ENCODE measurements around the gene GON4L. TPM values are rescaled to one million over a fixed set of nuclear protein-coding genes. Genes with fewer than 3 reads are reported as not detected.
"Not testable (repeated sequence)": the region's sequence is repeated elsewhere in the genome, so short reads cannot be mapped to it uniquely, and the experiment has no call there.

The GON4L gene
- total RNA-seq, 5 donors from 2014 or later (not counting 1 experiment from before 2014, with no cell fraction given) = 101 to 113 (median 105) TPM

- Mint-ChIP-seq H3K36me3 (peaks cover 40% of the 10 kb centered on the region), H3K27me3 (no peaks in the 10 kb centered on the region), H3K4me1 (peaks cover 53 to 62% (median 58%) of the 10 kb centered on the region in 3 donors), H3K4me3 (peak overlapping the region in 1 of 3 donors; percentile 37), H3K27ac (peak overlapping the region; percentile 16 to 52), H3K9me3 (no peaks in the 10 kb centered on the region)
- Histone ChIP-seq H3K27me3 (replicated peaks in 1 of 2; ENCODE audit: control insufficient read depth in 2 of 2, extremely low read depth in 1 of 2, insufficient read depth in 2 of 2, low read length in 1 of 2) (no peaks in the 10 kb centered on the region), H3K9me3 (no peaks in the 10 kb centered on the region), H3K4me1 (ENCODE audit: control insufficient read depth in 1 of 2, extremely low read depth in 1 of 2, insufficient read depth in 2 of 2, low read length in 2 of 2) (peaks cover 6 to 27% of the 10 kb centered on the region in 2 experiments), H3K36me3 (ENCODE audit: control insufficient read depth in 2 of 2, extremely low read depth in 1 of 2, insufficient read depth in 1 of 2, low read length in 1 of 2) (peaks cover 0 to 29% of the 10 kb centered on the region in 2 donors), H3K27ac (ENCODE audit: low read length) (no peak overlapping the region), H3K4me3 (ENCODE audit: control insufficient read depth in 1 of 2, extremely low read depth in 1 of 2, low read length in 1 of 2) (no peak overlapping the region)
- ATAC-seq (replicated peaks in 1 of 4) (no peak), DNase-seq (no peak)
- CTCF ChIA-PET = no interaction called here
- POLR2A ChIA-PET = no interaction called here
- no CpG with 5 or more reads among the region's 1 CpG for WGBS (ENCODE audit: insufficient coverage)
These were observed 12.1 kb downstream of the GON4L start for GRCh38 chr1:155844860-155845421.

GRCh38 chr1:155840386-155840785, 16.6 kb downstream of the GON4L start:
- no peaks in the 10 kb centered on the region for H3K9me3 ChIP-seq

GRCh38 chr1:155835548-155835947, 21.5 kb downstream of the GON4L start:
- peaks cover 26% of the 10 kb centered on the region for H3K36me3 Mint-ChIP-seq
- H3K4me3 ChIP-seq (ENCODE audit: control insufficient read depth in 1 of 2, extremely low read depth in 1 of 2, low read length in 1 of 2) = no peak overlapping the region
- no peak overlapping the region for H3K27ac Mint-ChIP-seq
- ChIA-PET CTCF (no interaction called here), POLR2A (no interaction called here)
- no peak overlapping the region for H3K4me3 Mint-ChIP-seq
- WGBS (ENCODE audit: insufficient coverage) = 97% methylated on average over 4 of the region's 6 CpGs
- no peak overlapping the region for H3K27ac ChIP-seq (ENCODE audit: low read length)
- H3K36me3 ChIP-seq (ENCODE audit: control insufficient read depth in 2 of 2, extremely low read depth in 1 of 2, insufficient read depth in 1 of 2, low read length in 1 of 2) = peaks cover 3 to 7% of the 10 kb centered on the region in 2 donors
- H3K27me3 ChIP-seq (replicated peaks in 1 of 2; ENCODE audit: control insufficient read depth in 2 of 2, extremely low read depth in 1 of 2, insufficient read depth in 2 of 2, low read length in 1 of 2) = no peaks in the 10 kb centered on the region
- H3K27me3 Mint-ChIP-seq = no peaks in the 10 kb centered on the region
- DNase-seq = no peak
- no peaks in the 10 kb centered on the region for H3K9me3 ChIP-seq
- H3K4me1 Mint-ChIP-seq = peaks cover 31 to 39% (median 36%) of the 10 kb centered on the region in 3 donors
- H3K9me3 Mint-ChIP-seq = no peaks in the 10 kb centered on the region
- ATAC-seq (replicated peaks in 1 of 4) = no peak
- H3K4me1 ChIP-seq (ENCODE audit: control insufficient read depth in 1 of 2, extremely low read depth in 1 of 2, insufficient read depth in 2 of 2, low read length in 2 of 2) = peaks cover 0 to 3% of the 10 kb centered on the region in 2 experiments

More at GRCh38 chr1:155840386-155840785, 16.6 kb downstream of the GON4L start:
- H3K4me3 ChIP-seq (ENCODE audit: control insufficient read depth in 1 of 2, extremely low read depth in 1 of 2, low read length in 1 of 2) = no peak overlapping the region
- no peaks in the 10 kb centered on the region for H3K27me3 ChIP-seq (replicated peaks in 1 of 2; ENCODE audit: control insufficient read depth in 2 of 2, extremely low read depth in 1 of 2, insufficient read depth in 2 of 2, low read length in 1 of 2)
- no peak overlapping the region for H3K27ac ChIP-seq (ENCODE audit: low read length)
- H3K4me1 ChIP-seq (ENCODE audit: control insufficient read depth in 1 of 2, extremely low read depth in 1 of 2, insufficient read depth in 2 of 2, low read length in 2 of 2) = peaks cover 0 to 10% of the 10 kb centered on the region in 2 experiments
- no peaks in the 10 kb centered on the region for H3K9me3 Mint-ChIP-seq
- H3K36me3 ChIP-seq (ENCODE audit: control insufficient read depth in 2 of 2, extremely low read depth in 1 of 2, insufficient read depth in 1 of 2, low read length in 1 of 2) = peaks cover 3 to 23% of the 10 kb centered on the region in 2 donors
- H3K27me3 Mint-ChIP-seq = no peaks in the 10 kb centered on the region
- POLR2A ChIA-PET = interaction anchor here in 1 of 2 donors (0.6 kb wide), 1 partner anchor 466 kb away, joined by 3 read pairs; no protein-coding TSS in a partner anchor
- ATAC-seq (replicated peaks in 1 of 4) = no peak
- no peak overlapping the region for H3K27ac Mint-ChIP-seq
- DNase-seq = no peak
- CTCF ChIA-PET = no interaction called here
- H3K4me1 Mint-ChIP-seq = peaks cover 51 to 55% (median 53%) of the 10 kb centered on the region in 3 donors
- H3K36me3 Mint-ChIP-seq = peaks cover 42% of the 10 kb centered on the region
- no peak overlapping the region for H3K4me3 Mint-ChIP-seq
- 97% methylated on average over 5 of the region's 5 CpGs for WGBS (ENCODE audit: insufficient coverage)

- H3K9me3 ChIP-seq; CTCF ChIA-PET; H3K27ac Mint-ChIP-seq; H3K27ac ChIP-seq (ENCODE audit: low read length); H3K4me3 Mint-ChIP-seq; H3K27me3 ChIP-seq (replicated peaks in 1 of 2; ENCODE audit: control insufficient read depth in 2 of 2, extremely low read depth in 1 of 2, insufficient read depth in 2 of 2, low read length in 1 of 2); H3K36me3 ChIP-seq (ENCODE audit: control insufficient read depth in 2 of 2, extremely low read depth in 1 of 2, insufficient read depth in 1 of 2, low read length in 1 of 2); H3K4me3 ChIP-seq (ENCODE audit: control insufficient read depth in 1 of 2, extremely low read depth in 1 of 2, low read length in 1 of 2); DNase-seq; ATAC-seq (replicated peaks in 1 of 4); H3K4me1 ChIP-seq (ENCODE audit: control insufficient read depth in 1 of 2, extremely low read depth in 1 of 2, insufficient read depth in 2 of 2, low read length in 2 of 2); H3K9me3 Mint-ChIP-seq; H3K27me3 Mint-ChIP-seq: not testable (repeated sequence)
- WGBS (ENCODE audit: insufficient coverage) = no CpG with 5 or more reads among the region's 9 CpGs
- Mint-ChIP-seq H3K4me1 (peaks cover 29 to 37% (median 33%) of the 10 kb centered on the region in 3 donors), H3K36me3 (peaks cover 24% of the 10 kb centered on the region)
- POLR2A ChIA-PET = interaction anchor here in 1 of 2 donors (0.6 kb wide), 1 partner anchor 243 kb away, joined by 3 read pairs; no protein-coding TSS in a partner anchor
These were observed 22.1 kb downstream of the GON4L start for GRCh38 chr1:155834927-155835399.

GRCh38 chr1:155834296-155834926, 22.6 kb downstream of the GON4L start:
- Mint-ChIP-seq H3K4me3 (no peak overlapping the region), H3K27me3 (no peaks in the 10 kb centered on the region), H3K4me1 (peaks cover 29 to 35% (median 32%) of the 10 kb centered on the region in 3 donors), H3K9me3 (no peaks in the 10 kb centered on the region), H3K27ac (peak overlapping the region; percentile 11 to 17), H3K36me3 (peaks cover 25% of the 10 kb centered on the region)
- CTCF ChIA-PET = no interaction called here
- Histone ChIP-seq H3K4me3 (ENCODE audit: control insufficient read depth in 1 of 2, extremely low read depth in 1 of 2, low read length in 1 of 2) (no peak overlapping the region), H3K27ac (ENCODE audit: low read length) (no peak overlapping the region), H3K9me3 (no peaks in the 10 kb centered on the region), H3K36me3 (ENCODE audit: control insufficient read depth in 2 of 2, extremely low read depth in 1 of 2, insufficient read depth in 1 of 2, low read length in 1 of 2) (peaks cover 3 to 7% of the 10 kb centered on the region in 2 donors), H3K4me1 (ENCODE audit: control insufficient read depth in 1 of 2, extremely low read depth in 1 of 2, insufficient read depth in 2 of 2, low read length in 2 of 2) (peaks cover 0 to 3% of the 10 kb centered on the region in 2 experiments), H3K27me3 (replicated peaks in 1 of 2; ENCODE audit: control insufficient read depth in 2 of 2, extremely low read depth in 1 of 2, insufficient read depth in 2 of 2, low read length in 1 of 2) (no peaks in the 10 kb centered on the region)
- no peak for ATAC-seq (replicated peaks in 1 of 4)
- POLR2A ChIA-PET = interaction anchor here (0.6 kb wide), 2 partner anchors 243 to 1511 kb away, joined by 3 read pairs; no protein-coding TSS in a partner anchor
- WGBS (ENCODE audit: insufficient coverage) = 100% methylated on average over 2 of the region's 11 CpGs
- DNase-seq = no peak

GRCh38 chr1:155833665-155834295, 23.2 kb downstream of the GON4L start:
- H3K27me3 Mint-ChIP-seq = no peaks in the 10 kb centered on the region
- no peak overlapping the region for H3K4me3 ChIP-seq (ENCODE audit: control insufficient read depth in 1 of 2, extremely low read depth in 1 of 2, low read length in 1 of 2)
- ChIA-PET CTCF (interaction anchor here in 1 of 2 donors (0.6 kb wide), 1 partner anchor 36 kb away, joined by 3 read pairs; no protein-coding TSS in a partner anchor), POLR2A (interaction anchor here in 1 of 2 donors (0.6 kb wide), 1 partner anchor 1510 kb away, joined by 3 read pairs; no protein-coding TSS in a partner anchor)
- H3K27me3 ChIP-seq (replicated peaks in 1 of 2; ENCODE audit: control insufficient read depth in 2 of 2, extremely low read depth in 1 of 2, insufficient read depth in 2 of 2, low read length in 1 of 2) = no peaks in the 10 kb centered on the region
- peaks cover 29 to 34% (median 31%) of the 10 kb centered on the region in 3 donors for H3K4me1 Mint-ChIP-seq
- H3K9me3 Mint-ChIP-seq = no peaks in the 10 kb centered on the region
- no peak for ATAC-seq (replicated peaks in 1 of 4)
- H3K27ac ChIP-seq (ENCODE audit: low read length) = no peak overlapping the region
- H3K27ac Mint-ChIP-seq = peak overlapping the region in 1 of 2 donors; percentile 11
- H3K36me3 Mint-ChIP-seq = peaks cover 25% of the 10 kb centered on the region
- H3K36me3 ChIP-seq (ENCODE audit: control insufficient read depth in 2 of 2, extremely low read depth in 1 of 2, insufficient read depth in 1 of 2, low read length in 1 of 2) = peaks cover 3 to 7% of the 10 kb centered on the region in 2 donors
- no peak for DNase-seq
- no peak overlapping the region for H3K4me3 Mint-ChIP-seq
- WGBS (ENCODE audit: insufficient coverage) = 100% methylated on average over 1 of the region's 1 CpG
- H3K9me3 ChIP-seq = no peaks in the 10 kb centered on the region
- H3K4me1 ChIP-seq (ENCODE audit: control insufficient read depth in 1 of 2, extremely low read depth in 1 of 2, insufficient read depth in 2 of 2, low read length in 2 of 2) = peaks cover 0 to 3% of the 10 kb centered on the region in 2 experiments
